ENCODE data around the gene FAM47E.

- no peak for TF ChIP-seq POLR2A (IDR thresholded peaks at IDR 0.05; ENCODE audit: insufficient read depth in 1 of 2, low read depth in 2 of 2, low read length in 2 of 2)
- no peak for TF ChIP-seq REST (IDR thresholded peaks at IDR 0.05; ENCODE audit: borderline replicate concordance in 1 of 2, low read depth in 1 of 2, low read length in 2 of 2)
- no peak for TF ChIP-seq NFIC (IDR thresholded peaks at IDR 0.05; ENCODE audit: low read length)
- no peak for TF ChIP-seq TBP (CRISPR knock-in tag; IDR thresholded peaks at IDR 0.05)
- no peak for TF ChIP-seq ZNF790 (CRISPR knock-in tag; IDR thresholded peaks at IDR 0.05; ENCODE audit: borderline replicate concordance)
- TF ChIP-seq TBL1XR1 (IDR thresholded peaks at IDR 0.05; ENCODE audit: borderline replicate concordance, low read length, partially characterized antibody) = no peak
- no peak for TF ChIP-seq AFF4 (CRISPR knock-in tag; IDR thresholded peaks at IDR 0.05)
- no peak for TF ChIP-seq ZNF24 (IDR thresholded peaks at IDR 0.05)
- TF ChIP-seq ZNF558 (CRISPR knock-in tag; IDR thresholded peaks at IDR 0.05; ENCODE audit: borderline replicate concordance) = no peak
- TF ChIP-seq RELA (CRISPR knock-in tag; IDR thresholded peaks at IDR 0.05) = no peak
- no peak for TF ChIP-seq TAF1 (CRISPR knock-in tag; IDR thresholded peaks at IDR 0.05)
- no peak for TF ChIP-seq CTCF (CRISPR knock-in tag; IDR thresholded peaks at IDR 0.05)
- no peak for TF ChIP-seq ZNF770 (CRISPR knock-in tag; IDR thresholded peaks at IDR 0.05)
- no peak for TF ChIP-seq CERS6 (CRISPR knock-in tag; IDR thresholded peaks at IDR 0.05)
These were observed 35.0 kb upstream of the FAM47E start for GRCh38 chr4:76216524-76216923.
